GM18868 (cell line): Measurements from ENCODE around the gene DSCAM.
"Not testable (repeated sequence)": the region's sequence is repeated elsewhere in the genome, so short reads cannot be mapped to it uniquely, and the experiment has no call there.

Experiments
- ATAC-seq: cut with Tn5 transposase; IDR thresholded peaks from one replicate; pipeline ENCODE4 v1.9.1; 2021; ENCODE audit warnings: mild to moderate bottlenecking, moderate library complexity; ENCODE audit not compliant: unreplicated experiment

Gene DSCAM, protein sequence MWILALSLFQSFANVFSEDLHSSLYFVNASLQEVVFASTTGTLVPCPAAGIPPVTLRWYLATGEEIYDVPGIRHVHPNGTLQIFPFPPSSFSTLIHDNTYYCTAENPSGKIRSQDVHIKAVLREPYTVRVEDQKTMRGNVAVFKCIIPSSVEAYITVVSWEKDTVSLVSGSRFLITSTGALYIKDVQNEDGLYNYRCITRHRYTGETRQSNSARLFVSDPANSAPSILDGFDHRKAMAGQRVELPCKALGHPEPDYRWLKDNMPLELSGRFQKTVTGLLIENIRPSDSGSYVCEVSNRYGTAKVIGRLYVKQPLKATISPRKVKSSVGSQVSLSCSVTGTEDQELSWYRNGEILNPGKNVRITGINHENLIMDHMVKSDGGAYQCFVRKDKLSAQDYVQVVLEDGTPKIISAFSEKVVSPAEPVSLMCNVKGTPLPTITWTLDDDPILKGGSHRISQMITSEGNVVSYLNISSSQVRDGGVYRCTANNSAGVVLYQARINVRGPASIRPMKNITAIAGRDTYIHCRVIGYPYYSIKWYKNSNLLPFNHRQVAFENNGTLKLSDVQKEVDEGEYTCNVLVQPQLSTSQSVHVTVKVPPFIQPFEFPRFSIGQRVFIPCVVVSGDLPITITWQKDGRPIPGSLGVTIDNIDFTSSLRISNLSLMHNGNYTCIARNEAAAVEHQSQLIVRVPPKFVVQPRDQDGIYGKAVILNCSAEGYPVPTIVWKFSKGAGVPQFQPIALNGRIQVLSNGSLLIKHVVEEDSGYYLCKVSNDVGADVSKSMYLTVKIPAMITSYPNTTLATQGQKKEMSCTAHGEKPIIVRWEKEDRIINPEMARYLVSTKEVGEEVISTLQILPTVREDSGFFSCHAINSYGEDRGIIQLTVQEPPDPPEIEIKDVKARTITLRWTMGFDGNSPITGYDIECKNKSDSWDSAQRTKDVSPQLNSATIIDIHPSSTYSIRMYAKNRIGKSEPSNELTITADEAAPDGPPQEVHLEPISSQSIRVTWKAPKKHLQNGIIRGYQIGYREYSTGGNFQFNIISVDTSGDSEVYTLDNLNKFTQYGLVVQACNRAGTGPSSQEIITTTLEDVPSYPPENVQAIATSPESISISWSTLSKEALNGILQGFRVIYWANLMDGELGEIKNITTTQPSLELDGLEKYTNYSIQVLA (N-terminal part only)

DNA sequence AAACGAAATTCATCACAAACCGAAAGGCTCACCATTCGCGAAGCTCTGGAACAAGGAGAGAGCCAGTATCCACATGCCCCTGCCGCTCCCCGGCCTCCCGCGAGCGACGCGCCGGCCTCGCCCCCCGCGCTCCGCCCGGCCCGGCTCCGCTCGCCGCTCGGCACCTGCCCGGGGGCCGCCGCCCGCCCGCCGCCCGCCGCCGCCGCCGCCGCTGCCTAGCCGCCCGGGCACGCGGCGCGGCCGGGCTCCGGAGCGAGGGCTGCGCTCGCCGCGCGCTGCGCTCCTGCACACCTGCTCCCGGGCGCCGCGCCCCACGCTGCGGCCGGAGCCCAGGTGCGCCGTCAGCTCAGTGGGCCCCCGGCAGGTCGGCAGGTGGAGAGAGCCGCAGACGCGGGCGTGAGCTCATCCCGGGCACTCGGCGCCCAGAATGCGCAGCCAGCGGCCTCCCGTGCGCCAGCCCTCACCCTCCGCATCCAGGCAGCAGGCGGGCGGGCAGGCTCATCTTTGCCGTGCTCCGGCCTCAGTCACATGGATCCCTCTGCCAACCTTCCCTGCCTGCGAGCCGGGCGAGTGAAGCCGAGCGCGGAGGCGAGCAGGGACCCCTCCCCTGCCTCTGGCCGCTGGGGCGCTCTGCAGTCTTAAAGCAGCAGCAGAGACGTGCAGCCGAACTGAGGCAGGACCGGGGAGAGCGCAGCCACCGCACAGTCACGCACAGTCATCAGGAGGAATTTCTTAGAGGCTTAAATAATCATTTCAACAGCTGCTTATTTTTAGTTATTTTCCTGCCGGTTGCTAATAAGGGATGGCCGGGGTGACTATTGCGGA is at the start of gene DSCAM:
Gene DSCAM, minus strand, starts transcription at position 572 of the 825 bp plus-strand sequence. Its CDS starts 497 bp downstream, at position 75.
- ATAC-seq: no peak

DNA sequence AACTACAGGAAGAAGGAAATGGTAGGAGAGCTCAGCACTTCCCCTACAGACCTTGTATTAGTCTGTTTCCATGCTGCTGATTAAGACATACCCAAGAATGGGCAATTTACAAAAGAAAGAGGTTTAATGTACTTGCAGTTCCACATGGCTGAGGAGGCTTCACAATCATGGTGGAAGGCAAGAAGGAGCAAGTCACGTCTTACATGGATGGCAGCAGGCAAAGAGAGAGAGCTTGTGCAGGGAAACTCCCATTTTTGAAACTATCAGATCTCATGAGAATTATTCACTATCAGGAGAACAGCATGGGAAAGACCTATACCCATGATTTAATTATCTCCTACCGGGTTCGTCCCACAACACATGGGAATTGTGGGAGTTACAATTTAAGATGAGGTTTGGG is 48.7 kb upstream of the DSCAM start:
- not testable (repeated sequence) for ATAC-seq

DNA sequence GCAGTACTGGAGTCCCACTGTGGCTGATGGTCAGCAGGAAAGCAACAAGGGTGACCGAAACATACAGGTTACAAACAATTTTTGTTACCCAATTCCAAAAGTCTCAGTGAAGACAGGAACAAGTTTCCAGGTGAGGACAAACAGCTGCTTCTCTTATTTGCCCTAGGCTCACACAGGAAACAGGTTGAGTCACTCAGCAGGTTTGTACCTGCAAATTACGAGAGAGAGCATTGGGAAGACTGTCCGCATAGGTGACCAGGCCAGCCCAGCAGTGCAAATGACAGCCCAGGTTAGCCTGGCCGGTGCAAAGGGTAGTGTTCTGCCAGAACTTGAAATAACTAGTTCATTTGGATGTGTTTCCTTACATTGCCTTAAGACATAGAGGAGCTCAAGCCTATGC is 40.0 kb upstream of the DSCAM start:
- no peak for ATAC-seq

DNA sequence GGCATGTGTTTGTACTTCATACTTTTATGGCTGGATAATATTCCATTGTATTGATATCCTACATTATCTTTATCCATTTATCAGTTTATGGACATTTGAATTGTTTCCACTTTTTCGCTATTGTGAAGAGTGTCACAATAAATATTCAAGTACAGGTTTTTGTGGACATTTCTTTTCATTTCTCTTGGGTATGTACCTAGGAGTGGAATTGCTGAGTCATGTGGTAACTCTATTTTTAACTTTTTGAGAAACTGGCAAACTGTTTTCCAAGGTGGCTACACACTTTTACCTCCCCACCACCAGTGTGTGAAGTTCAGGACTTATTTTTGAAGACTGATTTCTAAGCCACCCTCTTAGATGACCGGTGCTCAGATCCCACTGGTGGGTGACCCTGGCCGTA is 39.0 kb upstream of the DSCAM start:
- no peak for ATAC-seq

DNA sequence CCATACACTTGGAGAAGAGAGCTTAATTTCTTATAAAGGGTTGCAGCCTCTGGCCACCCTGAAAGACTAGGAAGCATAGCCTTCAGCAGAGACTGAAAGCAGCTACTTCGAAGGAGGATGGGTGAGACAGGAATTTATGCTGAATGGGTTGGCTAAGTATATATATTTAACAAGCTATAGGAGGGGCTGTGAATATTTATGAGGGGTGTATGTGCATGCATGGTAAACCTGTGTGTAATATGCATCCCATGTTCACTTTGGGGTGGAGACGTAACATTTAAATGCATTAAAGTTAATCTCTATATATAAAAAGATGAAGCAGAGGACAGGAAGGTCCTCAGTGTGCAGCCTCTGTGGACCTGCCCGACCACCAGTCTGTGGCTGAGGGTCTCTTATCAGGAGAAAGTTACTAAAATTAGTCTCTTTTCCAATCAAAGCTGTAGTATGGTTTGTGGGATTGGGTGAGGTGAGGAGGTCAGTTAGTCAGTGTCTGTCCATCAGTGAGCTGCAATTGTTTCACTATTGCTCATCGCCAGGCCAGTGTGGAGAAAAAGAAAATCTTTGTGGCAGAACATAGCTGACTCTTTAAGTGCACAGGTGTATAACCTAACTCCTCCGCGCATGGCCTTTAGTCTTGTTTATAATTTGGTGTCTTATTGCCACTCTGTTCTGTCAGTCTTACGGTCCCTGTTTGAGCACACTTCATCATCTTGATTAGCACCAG is 35.4 kb upstream of the DSCAM start:
- ATAC-seq: no peak

DNA sequence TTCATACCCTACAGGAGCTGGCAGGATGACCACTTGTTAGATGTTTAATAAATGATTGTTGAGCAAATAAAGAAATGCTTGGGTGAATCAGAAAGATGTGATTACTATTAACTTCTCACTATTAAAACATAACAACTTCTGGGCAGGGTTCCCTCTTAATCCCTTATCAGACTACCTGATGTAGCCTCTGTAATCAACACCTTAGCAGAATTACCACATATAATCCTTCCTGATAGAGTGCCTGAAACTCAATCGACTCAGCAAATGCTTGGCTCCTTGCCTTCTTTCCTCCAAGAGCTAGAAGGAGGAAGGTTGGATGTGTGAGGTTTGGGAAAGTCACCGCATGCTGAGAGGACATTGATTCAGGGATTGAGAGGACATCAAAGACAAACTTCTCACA is 34.8 kb upstream of the DSCAM start:
- no peak for ATAC-seq

DNA sequence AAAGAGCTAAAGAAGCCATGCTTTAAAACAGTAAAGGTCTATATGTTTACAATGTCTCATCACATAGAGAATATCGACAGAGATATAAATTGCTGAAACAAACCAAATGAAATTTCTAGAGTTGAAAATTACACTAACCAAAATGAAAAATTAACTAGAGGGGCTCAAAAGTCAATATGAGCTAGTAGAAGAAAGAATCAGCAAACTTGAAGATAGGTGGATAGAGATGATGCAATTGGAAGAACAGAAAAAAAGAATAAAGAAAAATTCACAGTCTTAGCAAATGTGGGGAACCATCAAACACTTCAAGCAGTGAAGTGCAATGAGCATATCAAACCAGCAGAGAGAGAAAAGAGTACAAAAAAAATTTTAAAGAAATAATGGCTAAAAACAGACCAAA is 24.1 kb upstream of the DSCAM start:
- ATAC-seq: no peak

DNA sequence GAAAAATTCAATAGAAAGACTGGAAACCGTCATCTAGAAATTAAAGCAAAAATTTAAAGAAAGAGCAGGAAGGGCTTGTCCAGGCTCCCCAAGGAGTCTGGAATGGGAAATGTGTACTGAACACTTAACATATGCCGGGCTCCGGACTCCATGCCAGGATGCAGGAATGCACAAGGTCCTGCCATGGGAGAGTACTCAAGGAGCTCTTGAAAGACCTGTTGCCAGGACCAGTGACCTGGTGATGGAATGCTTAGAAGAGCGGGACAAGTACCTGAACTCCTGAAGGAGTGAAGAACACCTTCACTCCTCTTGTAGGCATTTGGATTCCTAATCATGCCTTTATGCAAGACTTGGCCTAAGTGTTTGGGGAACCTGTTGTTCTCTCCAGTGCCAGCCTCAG is 16.9 kb upstream of the DSCAM start:
- ATAC-seq: no peak

- ATAC-seq: no peak
Measured at GRCh38 chr21:40858517-40858916, 11.6 kb upstream of the DSCAM start.

GRCh38 chr21:40853956-40854688 is 7.2 kb upstream of the DSCAM start:
- ATAC-seq: no peak

DNA sequence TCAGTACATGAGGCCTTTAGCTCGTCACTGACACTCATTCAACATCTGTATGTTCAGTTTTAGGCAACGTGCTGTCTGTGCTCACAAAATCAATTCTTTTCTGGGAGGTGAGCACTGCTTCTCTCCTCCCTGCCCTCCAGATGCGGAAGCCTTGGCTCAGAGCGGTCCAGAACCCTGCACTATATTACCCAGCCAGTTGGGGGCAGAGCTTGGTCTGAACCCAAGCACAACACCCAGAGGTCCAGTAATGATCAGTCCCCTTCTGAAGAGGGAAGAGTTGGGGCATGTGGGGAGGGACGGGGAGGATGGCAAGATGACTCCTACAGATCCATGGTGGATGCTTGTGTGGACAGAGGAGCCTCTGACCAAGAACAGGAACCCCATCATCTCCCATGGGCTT is 5.6 kb upstream of the DSCAM start:
- no peak for ATAC-seq

DNA sequence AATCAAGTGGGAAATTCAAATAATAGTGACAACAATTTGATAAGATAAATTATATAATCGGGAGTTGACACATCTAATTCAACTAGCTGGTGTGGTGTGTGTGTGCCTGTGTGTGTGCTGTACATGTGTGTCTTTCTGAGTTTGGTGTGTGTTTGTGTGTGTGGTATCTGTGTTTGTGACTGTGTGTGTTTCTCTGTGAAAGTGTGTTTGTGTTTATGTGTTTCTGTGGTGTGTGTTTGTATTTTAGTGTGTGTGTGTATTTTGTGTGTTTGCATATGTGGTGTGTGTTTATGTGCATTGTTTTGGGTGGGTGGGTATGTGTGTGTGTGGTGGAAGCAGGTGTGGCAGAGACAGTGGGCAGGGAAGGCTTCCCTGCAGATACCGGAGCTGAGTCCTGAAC is 4.8 kb upstream of the DSCAM start:
- no peak for ATAC-seq

DNA sequence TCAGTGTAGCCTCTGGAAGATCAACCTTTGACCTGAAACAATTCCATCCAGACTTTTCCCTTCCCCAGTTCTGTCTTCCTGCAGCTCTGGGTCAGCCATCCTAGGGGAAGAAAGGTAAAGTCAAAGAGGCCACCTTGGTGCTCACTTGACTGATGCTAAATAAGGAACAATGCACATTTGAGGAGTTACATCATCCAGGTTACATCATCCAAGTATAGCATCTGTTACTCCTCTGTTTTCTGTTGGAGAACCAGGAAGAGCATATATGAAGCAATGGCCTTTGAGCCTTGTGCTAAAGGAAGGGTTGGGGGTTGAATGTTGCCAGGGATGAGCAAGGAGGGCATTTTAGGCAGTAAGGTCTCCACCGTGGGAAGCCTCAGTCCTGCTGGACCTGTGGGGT is 3.1 kb upstream of the DSCAM start:
- ATAC-seq: no peak

GRCh38 chr21:40847951-40848350 is 993 bp upstream of the DSCAM start:
- no peak for ATAC-seq

DNA sequence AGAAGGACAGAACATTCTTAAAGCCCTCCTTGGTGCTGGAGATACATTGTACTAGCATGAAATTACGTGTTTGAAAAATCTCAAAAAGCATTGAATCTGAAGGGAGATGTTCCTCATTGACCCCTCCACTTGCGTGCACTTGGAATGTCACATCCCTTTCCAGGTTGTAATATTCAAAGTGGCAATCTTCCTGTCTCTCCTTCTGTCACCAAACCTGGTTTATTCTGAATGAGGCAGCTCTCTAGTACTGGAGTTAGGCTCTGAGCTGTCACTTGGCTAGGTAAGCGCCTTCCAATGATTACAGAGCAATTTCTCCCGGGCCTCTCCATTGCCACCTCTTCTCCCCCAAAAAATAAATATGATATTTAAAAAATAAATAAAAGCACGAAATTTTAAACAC is 855 bp downstream of the DSCAM start:
- no peak for ATAC-seq

- no peak for ATAC-seq
Measured at GRCh38 chr21:40845441-40845995, 1.4 kb downstream of the DSCAM start.

- ATAC-seq: no peak
Measured at GRCh38 chr21:40844935-40845334, 2.0 kb downstream of the DSCAM start.

GRCh38 chr21:40842197-40842552 is 4.8 kb downstream of the DSCAM start:
- ATAC-seq: no peak
